Measurements from ENCODE around the gene CPE.

Gene CPE

DNA sequence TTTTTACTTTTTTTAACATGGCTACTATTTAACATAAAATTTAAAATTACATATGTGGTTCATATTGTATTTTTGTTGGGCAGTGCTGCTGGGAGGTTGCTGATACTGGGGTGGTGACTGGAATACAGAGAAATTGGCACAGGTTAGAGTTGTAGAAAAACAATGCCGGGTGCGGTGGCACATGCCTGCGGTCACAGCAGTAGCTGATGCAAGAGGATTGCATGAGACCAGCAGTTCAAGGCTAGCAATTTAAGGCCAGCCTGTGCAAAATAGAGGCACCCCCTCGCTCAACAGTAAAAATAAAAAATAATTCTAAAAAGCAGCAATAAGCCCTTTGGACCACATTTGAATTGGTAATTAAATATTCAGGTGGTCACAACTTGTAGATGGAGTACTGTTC lies 11.8 kb upstream of the CPE start:
- DNase-seq (ENCODE audit: low spot score) = no peak

DNA sequence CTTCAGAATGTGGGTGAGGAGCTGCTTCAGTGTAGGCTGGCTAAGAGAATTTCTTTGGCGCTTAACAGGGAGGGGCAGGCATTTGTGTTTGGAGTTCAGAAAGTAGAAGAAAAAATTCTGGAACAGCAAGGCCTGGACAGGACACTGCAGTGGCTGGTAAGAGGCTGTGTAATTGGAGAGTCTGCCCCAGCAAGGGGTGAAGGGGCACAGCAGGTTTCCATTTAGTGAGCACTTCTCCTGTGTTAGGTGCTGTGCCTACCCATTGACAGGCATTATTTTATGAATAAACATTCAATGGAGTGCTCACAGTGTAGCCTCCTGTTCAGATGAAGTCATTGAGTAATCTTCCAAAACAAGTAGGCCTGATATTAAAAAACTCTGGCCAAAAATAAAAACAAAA lies 10.7 kb upstream of the CPE start:
- DNase-seq (ENCODE audit: low spot score) = peak; percentile 55

DNA sequence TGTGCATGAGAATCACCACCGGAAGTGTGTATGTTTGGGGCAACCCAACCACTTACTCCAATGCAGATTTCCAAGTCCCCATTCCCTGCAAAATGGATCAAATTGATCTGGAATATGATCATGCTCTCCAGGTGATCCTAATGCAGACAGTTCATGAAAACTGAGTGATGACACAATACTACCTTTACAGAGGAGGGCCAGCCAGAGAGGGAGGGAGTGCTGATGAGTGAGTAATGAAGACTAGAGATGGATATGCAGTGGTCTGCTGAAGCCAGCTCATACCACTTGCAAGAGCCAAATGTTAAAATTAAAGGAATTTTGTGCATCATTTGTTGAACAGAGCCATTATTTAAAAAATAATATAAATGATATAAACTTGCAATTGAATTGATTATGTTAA lies 10.2 kb upstream of the CPE start:
- no peak for DNase-seq (ENCODE audit: low spot score)

DNA sequence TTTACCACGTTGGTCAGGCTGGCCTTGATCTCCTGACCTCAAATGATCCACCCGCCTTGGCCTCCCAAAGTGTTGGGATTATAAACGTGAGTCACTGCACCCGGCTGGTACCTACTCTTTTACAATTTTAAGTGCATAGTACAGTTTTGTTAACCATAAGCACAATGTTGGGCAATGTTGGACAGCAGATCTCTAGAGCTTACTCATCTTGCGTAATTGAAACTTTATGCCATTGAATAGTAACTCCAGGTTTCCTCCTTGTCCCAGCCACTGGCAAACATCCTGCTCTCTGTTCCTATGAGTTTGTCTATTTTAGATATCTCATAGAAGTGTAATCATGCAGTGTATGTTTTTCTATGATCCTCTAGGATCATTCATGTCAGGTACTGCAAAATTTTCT lies 9.3 kb upstream of the CPE start:
- DNase-seq (ENCODE audit: low spot score) = no peak

DNA sequence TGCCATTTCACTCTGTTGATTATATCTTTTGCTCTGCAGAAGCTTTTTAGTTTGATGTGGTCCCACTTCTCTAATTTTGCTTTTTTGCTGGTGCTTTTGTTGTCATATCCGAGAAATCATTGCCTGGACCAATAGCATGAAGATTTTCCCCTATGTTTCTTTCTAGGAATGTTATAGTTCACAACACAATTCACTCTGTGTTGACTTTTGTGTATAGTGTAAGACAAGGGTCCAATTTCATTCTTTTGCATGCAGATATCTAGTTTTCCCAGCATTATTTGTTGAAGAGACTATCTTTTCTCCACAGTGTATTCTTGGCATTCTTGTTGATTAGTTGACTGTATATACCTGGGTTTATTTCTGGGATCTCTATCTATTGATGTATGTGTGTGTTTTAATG lies 8.3 kb upstream of the CPE start:
- DNase-seq (ENCODE audit: low spot score) = no peak

DNA sequence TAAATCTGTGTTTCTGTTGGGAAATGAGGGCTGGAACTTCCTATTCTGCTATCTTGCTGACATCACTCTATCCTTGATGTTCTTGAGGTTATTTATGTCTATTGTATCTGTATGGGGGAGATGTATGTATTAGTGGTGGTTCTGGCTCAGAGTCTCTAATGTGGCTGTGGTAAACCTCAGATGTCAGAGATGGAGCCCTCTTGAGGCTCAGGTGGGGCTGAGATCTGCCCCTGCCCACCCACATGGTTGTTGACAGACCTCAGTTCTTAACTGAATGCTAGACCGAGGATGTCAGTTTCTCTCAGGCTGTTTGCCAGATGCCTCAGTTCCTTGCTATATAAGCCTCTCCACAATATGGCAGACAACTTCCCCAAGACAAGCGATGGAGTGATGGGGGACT lies 3.3 kb upstream of the CPE start:
- DNase-seq (ENCODE audit: low spot score) = no peak

DNA sequence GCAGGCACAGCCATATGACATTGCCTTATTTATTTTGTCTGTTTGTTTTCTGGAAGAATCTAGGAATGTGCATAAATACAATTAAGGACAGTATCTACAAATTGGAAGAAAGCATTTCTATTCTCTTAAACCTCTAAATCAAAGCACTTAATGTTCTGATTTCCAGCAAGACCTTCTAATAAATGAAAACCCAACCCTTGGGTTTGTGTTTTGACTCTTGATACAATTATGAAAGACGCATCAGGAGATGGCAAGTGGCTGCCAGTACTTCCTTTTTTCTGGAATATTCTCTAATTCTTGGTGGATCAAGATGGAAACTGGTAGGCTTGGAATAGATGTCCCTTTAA lies 437 bp upstream of the CPE start:
- DNase-seq (ENCODE audit: low spot score) = no peak

DNA sequence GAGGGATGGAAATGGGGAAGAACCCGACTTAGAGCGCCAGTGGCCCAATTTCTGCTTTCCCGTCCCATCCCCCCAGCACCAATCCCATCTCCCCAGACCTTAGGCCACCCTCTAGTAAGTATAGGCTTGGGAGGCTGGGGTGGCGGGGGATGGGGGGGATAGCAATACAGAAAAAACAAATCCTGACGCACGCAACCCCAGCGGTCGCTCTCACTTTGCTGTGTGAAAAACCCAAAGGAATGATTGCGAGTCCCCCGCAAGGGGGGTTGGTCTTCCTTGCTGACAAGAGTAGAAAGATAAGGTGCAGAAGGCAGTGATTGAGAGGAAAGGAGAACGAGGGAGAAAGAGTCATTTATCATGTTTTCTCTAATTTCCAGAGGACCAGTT lies 863 bp downstream of the CPE start:
- DNase-seq (ENCODE audit: low spot score) = peak; percentile 21

DNA sequence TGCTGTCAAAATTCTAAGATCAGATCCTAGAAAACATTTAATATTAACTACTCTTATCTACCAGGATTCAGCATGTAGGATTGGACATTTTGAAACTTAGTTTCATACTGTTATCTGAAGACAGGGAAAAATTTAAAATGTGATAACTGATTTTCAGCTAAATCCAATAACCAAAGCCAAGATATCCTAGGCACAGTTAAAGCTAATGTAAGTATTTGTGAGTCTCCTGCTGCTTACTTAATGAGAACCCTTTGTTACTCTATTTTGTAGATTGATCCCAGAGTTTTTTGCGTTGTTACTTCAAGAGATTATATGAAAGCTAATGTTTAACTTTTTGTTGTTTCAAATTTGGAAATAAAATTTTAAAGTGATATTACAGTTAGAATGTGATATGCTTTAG lies 2.0 kb downstream of the CPE start:
- DNase-seq (ENCODE audit: low spot score) = no peak

DNA sequence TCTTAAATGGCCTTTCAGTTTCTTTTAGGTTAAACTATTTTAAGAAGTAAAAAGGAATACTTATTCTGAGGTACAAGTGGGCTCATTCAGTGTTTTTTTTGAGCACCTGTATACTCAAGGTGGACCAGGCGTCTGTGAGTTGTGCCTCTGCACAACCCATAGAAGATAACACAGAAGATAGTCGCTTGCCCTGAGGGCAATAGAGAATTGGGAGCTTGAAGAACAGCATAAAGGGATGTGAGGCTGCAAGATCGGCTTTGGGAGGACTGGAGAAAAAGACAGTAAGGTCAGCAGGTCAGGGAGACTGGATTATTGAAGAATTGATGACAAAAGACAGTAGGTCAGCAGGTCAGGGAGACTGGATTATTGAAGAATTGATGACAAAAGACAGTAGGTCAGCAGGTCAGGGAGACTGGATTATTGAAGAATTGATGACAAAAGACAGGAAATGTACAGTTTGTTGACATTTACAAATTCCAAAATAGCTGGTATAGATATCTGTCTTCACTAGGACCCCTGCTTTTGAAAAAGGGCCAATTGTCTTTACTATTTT lies 3.1 kb downstream of the CPE start:
- no peak for DNase-seq (ENCODE audit: low spot score)

DNA sequence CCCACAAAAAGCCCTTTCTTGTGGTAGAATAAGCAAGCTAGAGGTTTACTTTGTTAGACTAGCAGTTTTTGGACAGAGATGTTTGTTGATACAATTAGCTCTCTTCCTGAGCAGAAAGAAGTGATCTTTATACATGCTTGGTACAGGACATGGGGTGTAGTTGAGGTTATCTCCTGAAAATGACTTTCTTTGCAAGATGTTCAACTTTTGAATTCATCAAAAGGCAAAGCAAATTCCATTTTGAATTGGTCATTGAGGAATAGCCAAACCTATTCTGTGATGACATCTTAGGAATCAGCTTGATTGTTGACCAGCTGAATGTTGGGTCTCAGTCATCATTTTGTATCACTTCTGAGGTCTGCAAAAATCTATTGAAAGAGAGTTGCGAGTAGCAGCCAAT lies 3.8 kb downstream of the CPE start:
- no peak for DNase-seq (ENCODE audit: low spot score)

DNA sequence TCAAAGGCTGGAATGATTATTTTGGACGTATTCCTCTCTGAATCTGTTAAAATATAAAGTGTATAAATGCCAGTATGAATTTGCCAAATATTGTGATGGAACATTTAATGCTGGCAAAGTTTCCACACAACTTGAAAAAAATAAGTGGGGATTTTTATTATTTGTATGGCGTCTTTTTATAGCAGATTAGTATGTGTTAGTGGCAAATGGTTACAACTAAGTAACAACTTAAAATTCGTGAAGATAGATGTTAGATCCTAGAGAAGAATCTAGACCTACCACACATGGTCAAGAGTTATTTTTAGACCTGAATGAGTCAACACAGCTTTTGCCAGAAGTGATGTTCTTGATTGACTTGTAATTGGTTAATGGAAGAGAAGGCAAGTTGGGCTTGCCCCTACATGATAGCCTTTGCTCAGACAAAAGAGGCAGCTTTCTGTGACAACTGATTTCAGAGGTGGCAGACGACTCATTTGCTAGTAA lies 4.8 kb downstream of the CPE start:
- no peak for DNase-seq (ENCODE audit: low spot score)

DNA sequence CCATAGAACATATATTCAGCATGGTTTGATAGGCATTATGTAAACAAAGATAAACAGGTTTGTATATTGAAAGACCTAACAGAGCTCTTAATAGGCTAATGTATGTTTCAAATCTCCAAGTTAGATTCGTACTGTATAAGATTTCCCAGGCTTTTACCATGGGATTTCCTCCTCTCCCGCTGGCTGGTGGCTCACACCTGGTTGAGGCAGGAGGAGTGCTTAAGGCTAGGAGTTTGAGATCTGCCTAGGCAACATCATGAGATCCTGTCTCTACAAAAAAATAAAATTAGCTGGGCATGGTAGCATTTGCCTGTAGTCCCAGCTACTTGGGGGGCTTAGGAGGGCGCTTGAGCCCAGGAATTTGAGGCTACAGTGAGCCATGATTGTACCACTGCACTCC lies 5.4 kb downstream of the CPE start:
- no peak for DNase-seq (ENCODE audit: low spot score)

DNA sequence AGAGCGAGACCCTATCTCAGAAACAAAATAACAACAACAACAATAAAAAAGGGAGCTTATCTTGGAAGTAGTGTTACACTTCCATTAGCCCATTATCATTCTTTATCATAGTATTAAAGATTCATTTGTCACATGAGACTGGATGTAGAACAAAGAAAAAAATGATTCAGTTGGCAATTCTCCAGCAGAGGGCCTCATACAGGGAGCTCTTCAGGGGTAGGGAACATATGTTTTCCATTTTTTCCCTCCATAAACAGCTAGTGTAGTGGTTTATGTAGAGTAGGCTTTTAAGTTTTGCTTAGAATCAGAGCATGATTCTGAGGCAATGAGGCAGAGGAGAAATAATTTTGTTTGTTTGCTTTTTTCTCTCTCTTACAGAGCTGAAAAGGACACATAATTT lies 5.8 kb downstream of the CPE start:
- DNase-seq (ENCODE audit: low spot score) = no peak

DNA sequence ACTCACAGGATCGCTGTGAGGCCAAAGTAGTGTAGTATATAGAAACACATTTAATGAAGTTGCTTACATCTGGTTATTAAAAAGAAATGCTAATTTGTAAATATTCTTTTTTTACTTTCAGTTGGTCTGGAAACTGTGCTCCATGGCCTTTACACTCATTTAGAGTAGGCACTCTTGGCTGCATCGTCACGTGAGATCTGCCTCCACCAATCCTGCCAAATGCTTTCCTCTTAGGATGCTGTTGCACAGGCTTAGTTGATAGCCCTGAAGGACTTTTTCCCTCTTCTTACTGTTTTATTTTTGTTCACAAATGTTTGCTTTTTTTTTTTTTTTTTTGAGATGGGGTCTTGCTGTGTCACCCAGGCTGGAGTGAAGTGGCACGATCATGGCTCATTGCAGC lies 6.3 kb downstream of the CPE start:
- no peak for DNase-seq (ENCODE audit: low spot score)

DNA sequence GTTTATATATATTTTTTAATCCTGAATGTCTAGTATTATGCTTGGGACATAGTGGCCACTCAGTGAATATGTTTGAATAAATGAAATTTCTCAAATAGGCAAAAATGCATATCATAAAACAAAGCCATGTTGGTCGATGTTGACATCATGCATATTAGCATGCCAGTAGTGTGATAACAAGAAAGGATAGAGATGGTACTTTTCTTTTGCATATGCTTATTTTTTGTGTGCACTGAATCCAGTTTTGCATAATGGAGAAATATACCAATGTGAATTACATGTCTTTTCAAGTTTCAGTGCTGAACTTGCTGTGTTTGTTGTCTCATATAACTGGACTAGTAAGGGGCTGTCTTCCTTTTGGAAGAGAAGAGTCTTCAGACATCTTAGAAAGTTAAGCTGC lies 7.5 kb downstream of the CPE start:
- no peak for DNase-seq (ENCODE audit: low spot score)

DNA sequence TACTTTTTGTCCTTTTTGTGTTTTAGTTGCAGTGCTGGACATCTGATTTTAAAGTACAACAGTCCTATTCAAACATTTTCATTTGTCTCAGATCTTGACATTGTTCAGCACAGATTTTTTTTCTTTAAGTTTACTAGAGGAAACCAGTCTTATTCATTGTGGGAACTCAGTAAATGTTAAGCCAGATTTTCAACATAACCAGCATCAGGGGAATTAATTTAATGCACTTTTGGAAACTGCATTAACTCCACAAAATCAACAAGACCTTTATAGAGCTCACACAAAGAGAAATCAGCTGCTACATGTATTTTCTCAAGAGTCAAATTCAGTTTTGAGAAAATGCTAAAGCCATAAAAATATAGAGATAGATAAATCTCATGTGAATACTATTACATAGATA lies 9.9 kb downstream of the CPE start:
- DNase-seq (ENCODE audit: low spot score) = no peak

DNA sequence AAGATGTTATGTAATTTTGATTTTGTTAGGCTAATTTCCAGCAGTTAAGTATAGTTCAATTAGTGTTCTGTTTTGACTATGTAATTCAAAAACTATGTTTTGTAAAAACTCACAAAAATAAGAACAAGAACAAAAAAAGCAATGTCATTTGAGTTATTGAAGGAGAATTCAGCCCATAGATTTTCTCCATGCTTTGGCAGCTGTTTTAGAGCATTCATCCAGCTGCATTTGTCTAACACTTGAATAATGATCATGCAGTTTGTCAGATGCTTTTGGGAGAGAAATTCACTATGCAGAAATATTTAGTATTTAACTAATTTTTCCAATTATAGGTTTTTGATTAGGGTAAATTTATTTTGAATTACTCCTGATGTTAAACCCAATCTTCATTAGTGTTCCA lies 14.2 kb downstream of the CPE start:
- DNase-seq (ENCODE audit: low spot score) = no peak

DNA sequence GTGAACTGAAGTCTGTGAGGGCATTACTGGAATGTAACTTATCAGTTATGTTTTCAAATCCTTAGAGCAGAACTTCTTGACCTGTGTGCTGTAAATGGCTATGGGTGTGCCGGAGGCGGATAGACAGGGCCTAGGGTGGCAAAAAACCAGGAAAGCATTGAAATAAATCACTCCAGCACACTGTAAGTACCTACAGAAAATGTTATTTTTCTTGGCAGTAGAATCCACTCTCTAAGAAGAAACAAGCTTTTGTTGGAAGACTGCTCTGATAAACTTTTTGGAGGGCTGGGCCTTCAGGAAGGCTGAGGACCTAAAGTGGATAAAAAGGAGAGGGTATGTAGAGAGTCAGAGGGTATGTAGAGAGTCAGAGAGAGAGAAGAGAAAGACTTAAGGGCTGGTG lies 14.9 kb downstream of the CPE start:
- no peak for DNase-seq (ENCODE audit: low spot score)

DNA sequence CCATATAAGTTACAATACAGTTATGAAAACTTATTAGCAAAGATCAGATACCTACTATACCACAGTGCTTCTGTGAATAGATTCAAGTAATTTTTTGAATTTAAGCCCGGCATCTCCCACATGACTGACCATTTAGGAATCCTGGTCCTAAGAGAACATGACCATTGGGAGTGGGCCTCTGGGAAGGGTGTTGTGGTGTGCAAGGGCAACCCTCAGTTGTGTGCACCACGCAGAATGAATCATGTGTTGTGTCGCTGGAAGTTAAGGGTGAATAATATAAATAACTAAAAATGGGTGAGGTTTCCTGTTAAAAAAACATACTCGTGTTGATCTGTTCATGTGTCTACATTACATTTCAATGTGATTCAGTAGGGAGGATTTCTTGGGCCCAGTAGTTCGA lies 15.5 kb downstream of the CPE start:
- no peak for DNase-seq (ENCODE audit: low spot score)

DNA sequence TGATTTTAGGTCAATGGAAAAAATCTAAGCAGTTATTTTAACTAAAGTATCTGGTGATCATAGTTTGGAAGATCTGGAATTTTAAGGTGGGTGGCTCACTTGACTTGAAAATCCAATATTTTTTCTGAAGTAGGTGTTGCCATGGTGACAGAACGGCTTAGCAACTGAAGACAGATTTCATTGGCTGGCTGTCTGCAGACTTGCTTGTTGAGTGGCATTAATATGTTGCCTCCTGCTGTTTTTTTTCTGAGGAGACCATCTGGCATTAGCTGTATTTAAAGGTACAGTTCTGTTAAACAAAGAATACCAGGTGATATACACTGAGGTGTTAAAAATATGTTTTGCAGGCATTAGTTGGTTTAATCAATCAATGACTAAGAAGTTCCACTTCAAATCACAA lies 19.8 kb downstream of the CPE start:
- peak; percentile 74 for DNase-seq (ENCODE audit: low spot score)

DNA sequence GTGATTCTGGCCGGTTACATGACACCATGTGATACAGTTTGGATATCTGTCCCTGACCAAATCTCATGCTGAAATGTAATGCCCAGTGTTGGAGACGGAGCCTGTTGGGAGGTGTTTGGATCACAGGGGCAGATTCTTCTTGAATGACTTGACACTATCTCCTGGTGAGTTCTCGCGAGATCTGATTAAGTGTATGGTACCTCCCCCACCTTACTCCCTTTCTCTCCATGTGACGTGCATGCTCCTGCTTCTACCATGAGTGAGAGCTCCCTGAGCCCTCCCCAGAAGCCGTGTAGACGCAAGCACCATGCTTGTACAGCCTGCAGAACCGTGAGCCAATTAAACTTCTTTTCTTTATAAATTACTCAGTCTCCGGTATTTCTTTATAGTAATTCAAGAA lies 23.6 kb downstream of the CPE start:
- DNase-seq (ENCODE audit: low spot score) = no peak

DNA sequence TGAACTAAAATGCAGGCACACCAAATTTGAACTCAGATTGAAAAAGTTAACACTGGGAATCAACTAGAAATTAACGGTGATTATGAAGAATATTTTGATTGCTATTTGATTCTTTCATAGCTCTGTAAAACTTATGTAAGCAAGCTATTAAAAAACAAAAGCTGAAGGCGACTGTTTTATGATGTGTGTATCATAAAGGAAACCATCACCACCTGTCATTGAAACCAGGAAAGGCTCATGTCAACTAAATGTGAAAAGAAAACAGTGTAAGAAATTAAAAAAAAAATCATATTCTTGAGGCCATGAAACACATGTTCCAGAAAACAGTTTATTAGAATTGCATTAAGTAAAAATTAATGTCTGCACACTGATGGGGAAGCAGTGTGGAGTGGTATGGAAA lies 24.2 kb downstream of the CPE start:
- no peak for DNase-seq (ENCODE audit: low spot score)

DNA sequence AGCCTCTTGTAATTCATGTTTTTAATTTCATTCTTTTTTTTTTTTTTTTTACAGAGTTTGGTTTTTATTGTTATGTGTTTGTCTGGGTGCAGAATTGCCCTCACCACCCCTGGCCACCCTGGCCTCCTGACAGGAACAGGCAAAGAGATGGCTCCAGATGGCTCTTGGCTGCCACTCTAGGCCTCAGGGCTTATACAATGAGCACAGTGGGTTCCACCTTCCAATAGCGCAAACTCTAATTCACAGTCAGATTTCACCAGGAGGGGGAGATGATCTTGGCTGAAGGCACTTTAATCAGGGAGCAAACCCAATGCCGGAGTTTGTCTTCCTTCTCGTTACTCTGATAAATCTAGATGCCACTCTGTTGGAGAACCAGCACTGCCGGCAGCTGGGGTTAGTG lies 24.8 kb downstream of the CPE start:
- DNase-seq (ENCODE audit: low spot score) = no peak

DNA sequence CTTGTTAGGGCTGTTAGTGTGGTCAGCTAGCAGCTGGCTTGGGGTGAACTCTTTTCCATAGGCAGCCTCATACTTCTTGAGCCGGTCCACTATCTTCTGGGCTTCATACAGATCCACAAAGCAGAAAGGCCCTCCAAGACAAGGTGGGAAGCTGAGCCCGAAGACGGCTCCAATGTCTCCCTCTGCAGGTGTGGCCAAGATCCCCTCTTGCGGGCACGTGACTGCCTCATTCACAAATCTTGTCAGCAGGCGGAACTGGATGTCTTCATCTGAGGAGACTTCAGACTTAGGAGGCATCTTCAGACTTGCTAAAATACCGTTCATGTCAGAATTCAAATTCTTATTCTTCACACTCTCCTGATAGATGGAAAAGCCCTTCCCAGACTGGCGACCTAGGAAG lies 25.3 kb downstream of the CPE start:
- DNase-seq (ENCODE audit: low spot score) = no peak

Data from iPS-NIHi11 (cell line).